Nucleus accumbens (tissue), 56 donors: ENCODE data around the gene GRM4.

ENCODE experiments used
- DNase-seq, 56 donors: peaks; one replicate each; lab custom pipeline; 2025; lab: John Stamatoyannopoulos, UW

Gene GRM4

GRCh38 chr6:34158876-34159275, 13.0 kb upstream of the GRM4 start:
- DNase-seq, result no peak

GRCh38 chr6:34157851-34158250, 12.0 kb upstream of the GRM4 start:
- DNase-seq, result no peak

GRCh38 chr6:34157236-34157830, 11.4 kb upstream of the GRM4 start:
- DNase-seq, result no peak

- no peak for DNase-seq
These were observed 9.8 kb upstream of the GRM4 start for GRCh38 chr6:34155471-34156300.

GRCh38 chr6:34154668-34155447, 9.0 kb upstream of the GRM4 start:
- DNase-seq, result peak in 34 of 56 donors; percentile 4 to 69 (median 37)

- no peak for DNase-seq
These were observed 7.1 kb upstream of the GRM4 start for GRCh38 chr6:34152806-34153520.

GRCh38 chr6:34152042-34152524, 6.2 kb upstream of the GRM4 start:
- no peak for DNase-seq

- DNase-seq, result no peak
These were observed 5.6 kb upstream of the GRM4 start for GRCh38 chr6:34151321-34152041.

- no peak for DNase-seq
These were observed 4.9 kb upstream of the GRM4 start for GRCh38 chr6:34150766-34151165.

GRCh38 chr6:34149831-34150400, 4.0 kb upstream of the GRM4 start:
- no peak for DNase-seq

GRCh38 chr6:34149452-34149810, 3.5 kb upstream of the GRM4 start:
- DNase-seq, result no peak

GRCh38 chr6:34148631-34149451, 3.0 kb upstream of the GRM4 start:
- no peak for DNase-seq

GRCh38 chr6:34147906-34148630, 2.2 kb upstream of the GRM4 start:
- DNase-seq, result no peak

GRCh38 chr6:34146801-34147592, 1.1 kb upstream of the GRM4 start:
- DNase-seq, result no peak

- DNase-seq, result peak in 19 of 56 donors; percentile 15 to 64 (median 34)
These were observed 496 bp downstream of the GRM4 start for GRCh38 chr6:34145161-34146020.

- peak in 1 of 56 donors; percentile 7 for DNase-seq
These were observed 1.2 kb downstream of the GRM4 start for GRCh38 chr6:34144581-34145160.
